Pulmonary artery endothelial cell (primary cell): ENCODE results near the gene ARHGAP4. TPM values are rescaled to one million over a fixed set of nuclear protein-coding genes. Genes with fewer than 3 reads are reported as not detected.

Source experiments
- DNase-seq: peaks from one replicate; pipeline ENCODE4 v3.0.0-alpha.2; 2011; ENCODE audit warnings: low read depth, low spot score
- total RNA-seq: library from RNA; depleted of rRNA; stranded (reverse); fragments of >200 nt; gene quantifications from 2 replicates; pipeline ENCODE4 v1.2.3, GENCODE V29; 2014

ARHGAP4 gene
- total RNA-seq, 1 donor from 2014 or later = 26.5 TPM

- no peak for DNase-seq
These were observed 43.5 kb downstream of the ARHGAP4 start for GRCh38 chrX:153882557-153882956.

- no peak for DNase-seq
These were observed 44.0 kb downstream of the ARHGAP4 start for GRCh38 chrX:153882086-153882498.

- no peak for DNase-seq
These were observed 44.8 kb downstream of the ARHGAP4 start for GRCh38 chrX:153881281-153881680.

GRCh38 chrX:153880440-153880815 lies 45.6 kb downstream of the ARHGAP4 start:
- no peak for DNase-seq

- DNase-seq = no peak
These were observed 46.2 kb downstream of the ARHGAP4 start for GRCh38 chrX:153879741-153880439.

GRCh38 chrX:153878969-153879653 lies 47.0 kb downstream of the ARHGAP4 start:
- no peak for DNase-seq

- DNase-seq = no peak
These were observed 47.7 kb downstream of the ARHGAP4 start for GRCh38 chrX:153878345-153878744.

- DNase-seq = no peak
These were observed 48.3 kb downstream of the ARHGAP4 start for GRCh38 chrX:153877571-153878261.

GRCh38 chrX:153876112-153876491 lies 50.0 kb downstream of the ARHGAP4 start:
- DNase-seq = no peak

GRCh38 chrX:153875391-153876111 lies 50.5 kb downstream of the ARHGAP4 start:
- no peak for DNase-seq

GRCh38 chrX:153874366-153875125 lies 51.5 kb downstream of the ARHGAP4 start:
- no peak for DNase-seq

- no peak for DNase-seq
These were observed 52.0 kb downstream of the ARHGAP4 start for GRCh38 chrX:153874085-153874365.

GRCh38 chrX:153873282-153874084 lies 52.6 kb downstream of the ARHGAP4 start:
- no peak for DNase-seq

- no peak for DNase-seq
These were observed 53.9 kb downstream of the ARHGAP4 start for GRCh38 chrX:153871946-153872878.

GRCh38 chrX:153871451-153871850 lies 54.6 kb downstream of the ARHGAP4 start:
- no peak for DNase-seq

GRCh38 chrX:153870791-153871360 lies 55.2 kb downstream of the ARHGAP4 start:
- no peak for DNase-seq

GRCh38 chrX:153870288-153870690 lies 55.8 kb downstream of the ARHGAP4 start:
- DNase-seq = no peak

- no peak for DNase-seq
These were observed 56.4 kb downstream of the ARHGAP4 start for GRCh38 chrX:153869473-153870287.
